ENCODE data around the gene CEBPE. TPM values are rescaled to one million over a fixed set of nuclear protein-coding genes. Genes with fewer than 3 reads are reported as not detected.

CEBPE gene
- polyA plus RNA-seq, 1 donor = 0.11 TPM

DNA sequence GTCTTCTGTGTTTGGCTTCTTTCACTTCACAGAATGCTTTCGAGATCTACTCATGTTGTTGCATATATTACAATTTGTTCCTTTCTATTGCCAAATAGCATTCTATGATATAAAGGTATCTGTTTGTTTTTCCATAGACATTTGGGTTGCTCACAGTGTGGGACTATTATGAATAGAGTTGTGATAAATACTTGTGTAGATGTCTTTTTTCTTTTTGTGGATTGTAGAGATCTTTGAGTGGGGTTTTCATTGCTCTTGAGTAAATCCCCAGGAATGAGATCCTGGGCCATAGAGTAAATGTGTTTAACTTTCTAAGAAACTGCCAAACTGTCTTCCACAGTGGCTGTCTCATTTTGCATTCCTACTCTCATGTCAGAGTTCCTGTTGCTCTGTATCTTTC is 24.9 kb upstream of the CEBPE start:
- no peak for DNase-seq (ENCODE audit: low read depth)

DNA sequence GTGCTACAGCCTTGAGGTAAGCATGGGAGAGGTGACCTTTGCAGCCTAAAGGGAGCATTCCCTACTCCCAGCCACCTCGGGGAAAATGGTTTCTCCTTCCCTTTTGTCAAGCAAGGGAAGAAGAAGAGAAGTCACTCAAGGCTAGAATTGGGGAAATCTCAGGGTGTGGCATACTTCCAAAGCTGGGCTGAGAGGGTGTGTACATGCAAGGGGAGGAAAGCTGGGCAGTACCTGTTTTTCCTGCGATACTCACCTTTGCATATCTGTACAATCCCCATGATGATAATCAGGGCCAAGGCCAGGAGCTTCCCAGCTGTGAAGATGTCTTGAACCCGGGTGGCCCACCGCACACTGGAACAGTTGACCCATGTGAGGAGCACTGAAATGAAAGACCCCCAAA is 23.8 kb upstream of the CEBPE start:
- no peak for DNase-seq (ENCODE audit: low read depth)

DNA sequence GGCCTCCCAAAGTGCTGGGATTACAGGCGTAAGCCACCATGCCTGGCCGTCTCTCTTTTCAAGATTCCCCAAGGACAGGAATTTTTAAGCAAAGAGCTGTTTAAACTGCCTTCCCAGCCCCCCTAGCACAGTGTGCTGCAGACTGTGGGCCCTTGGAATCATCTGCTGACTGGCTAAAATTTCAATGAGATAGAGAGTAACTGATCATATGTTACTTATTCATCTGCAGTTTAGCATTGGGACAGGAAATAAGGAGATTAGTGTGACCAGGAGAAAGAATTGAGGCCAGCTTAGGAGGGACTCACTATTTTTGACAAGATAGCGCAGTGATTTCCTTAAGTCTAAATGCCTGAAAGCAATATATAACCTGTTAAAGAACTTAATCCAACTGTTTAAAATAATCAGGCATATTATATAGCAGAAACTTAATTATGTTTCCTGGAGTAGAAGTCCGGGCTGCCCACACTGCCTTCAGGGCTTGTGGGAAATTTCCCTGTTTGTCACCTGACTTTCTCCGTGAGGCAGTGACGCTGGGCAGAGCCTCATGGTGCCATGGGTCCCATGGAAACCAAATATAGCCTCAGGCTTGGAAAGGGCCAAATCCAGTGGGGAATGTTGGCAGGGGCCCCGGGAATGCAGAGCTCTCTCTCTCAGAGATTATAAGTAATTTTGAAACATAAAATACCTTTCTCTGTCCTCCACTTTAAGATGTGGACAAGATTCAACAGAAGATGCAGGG is 22.8 kb upstream of the CEBPE start:
- DNase-seq (ENCODE audit: low read depth) = no peak

DNA sequence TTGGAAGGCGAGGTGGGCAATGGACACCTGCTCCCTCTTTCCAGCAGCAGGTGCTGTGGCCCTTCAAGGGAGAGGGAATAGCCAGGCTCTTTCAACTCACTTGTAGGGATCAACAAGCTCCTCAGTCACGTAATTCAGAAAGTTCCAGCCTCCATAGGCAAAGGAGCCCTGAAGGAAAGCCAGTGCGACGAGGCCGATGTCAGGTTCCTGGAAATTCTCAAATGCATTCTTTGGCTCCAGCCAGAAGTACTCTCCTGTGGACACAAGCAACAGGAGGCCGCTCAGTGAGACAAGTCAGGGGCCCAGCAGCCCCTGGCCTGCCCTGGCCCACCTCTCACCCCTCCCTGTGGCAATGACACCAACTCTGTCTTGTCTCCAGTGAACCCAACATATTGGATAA is 21.3 kb upstream of the CEBPE start:
- no peak for DNase-seq (ENCODE audit: low read depth)

DNA sequence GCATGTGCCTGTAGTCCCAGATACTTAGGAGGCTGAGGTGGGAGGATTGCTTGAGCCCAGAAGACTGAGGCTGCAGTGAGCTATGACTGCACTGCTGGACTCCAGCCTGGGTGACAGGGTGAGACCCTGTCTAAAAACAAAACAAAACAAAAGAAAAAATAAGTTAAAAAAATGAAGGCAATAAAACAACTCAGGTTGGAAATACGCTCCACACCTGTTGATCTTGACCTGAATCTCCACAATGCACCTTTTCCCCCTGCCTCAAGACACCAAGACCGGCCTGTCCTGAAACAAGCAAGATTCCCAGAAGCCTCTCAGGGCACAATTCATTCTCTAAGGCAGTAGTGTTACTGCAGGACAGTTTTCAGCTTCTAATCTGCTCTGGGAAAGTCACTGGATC is 20.8 kb upstream of the CEBPE start:
- no peak for DNase-seq (ENCODE audit: low read depth)

DNA sequence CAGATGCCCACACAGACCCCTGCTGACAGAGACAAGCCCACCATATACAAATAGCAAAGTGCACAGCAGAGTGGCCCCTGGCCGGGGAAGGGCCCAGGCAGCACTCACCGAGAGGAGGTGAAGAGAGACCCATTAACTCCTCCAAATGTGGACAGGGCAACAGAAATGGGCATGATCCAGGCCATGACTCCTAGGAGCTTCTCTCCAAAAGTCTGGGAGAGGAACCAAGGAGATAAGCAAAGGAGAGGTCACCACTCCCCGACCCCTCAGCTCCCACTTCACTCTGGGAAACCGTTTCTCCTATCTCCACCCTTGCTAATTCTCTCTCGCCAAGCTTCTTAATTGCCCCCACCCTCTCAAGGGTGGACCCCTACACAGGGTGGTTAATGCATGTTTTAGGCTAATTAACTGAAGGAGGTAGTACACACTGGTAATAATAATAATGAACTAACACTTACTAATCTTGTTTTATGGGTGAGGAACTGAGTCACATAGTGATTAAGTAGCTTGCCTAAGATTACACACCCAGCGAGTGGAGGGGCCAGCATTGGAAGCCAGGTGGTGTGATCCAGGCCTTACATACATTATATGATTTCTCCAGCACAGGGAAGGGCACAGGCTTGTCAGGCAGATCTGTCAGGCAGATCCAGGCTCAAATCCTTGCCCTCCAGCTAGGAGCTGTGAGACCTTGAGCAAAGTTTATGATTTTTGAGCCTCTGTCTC is 18.9 kb upstream of the CEBPE start:
- DNase-seq (ENCODE audit: low read depth) = no peak

DNA sequence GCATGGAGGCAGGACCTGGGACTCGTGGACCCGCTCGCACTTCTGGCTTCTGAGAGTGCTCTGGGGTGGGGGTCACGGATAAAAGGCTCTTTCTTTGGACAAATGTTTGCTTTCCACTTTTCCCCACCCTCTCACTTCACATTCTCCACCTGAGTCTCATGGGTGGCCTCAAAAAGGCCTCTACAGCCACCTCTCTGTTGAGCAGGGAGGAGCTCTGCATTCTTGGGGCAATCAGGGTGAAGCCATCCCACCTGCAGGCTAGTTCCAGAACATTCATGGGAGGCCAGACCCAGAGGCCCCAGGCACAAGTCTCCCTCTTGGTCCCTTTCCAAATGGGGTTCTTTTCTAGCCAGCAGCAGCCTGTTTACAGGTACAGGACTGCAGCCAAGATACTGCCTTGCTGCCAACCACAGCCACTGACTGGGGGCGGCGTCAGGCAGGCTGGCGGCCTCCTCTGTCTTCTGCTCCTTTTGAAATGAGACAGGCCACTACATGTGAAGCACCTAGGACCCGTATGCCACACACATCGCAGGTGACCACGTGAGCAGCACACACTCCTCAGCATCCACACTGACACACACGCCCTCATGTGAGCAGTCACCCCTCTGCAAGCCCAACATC is 18.2 kb upstream of the CEBPE start:
- no peak for DNase-seq (ENCODE audit: low read depth)

DNA sequence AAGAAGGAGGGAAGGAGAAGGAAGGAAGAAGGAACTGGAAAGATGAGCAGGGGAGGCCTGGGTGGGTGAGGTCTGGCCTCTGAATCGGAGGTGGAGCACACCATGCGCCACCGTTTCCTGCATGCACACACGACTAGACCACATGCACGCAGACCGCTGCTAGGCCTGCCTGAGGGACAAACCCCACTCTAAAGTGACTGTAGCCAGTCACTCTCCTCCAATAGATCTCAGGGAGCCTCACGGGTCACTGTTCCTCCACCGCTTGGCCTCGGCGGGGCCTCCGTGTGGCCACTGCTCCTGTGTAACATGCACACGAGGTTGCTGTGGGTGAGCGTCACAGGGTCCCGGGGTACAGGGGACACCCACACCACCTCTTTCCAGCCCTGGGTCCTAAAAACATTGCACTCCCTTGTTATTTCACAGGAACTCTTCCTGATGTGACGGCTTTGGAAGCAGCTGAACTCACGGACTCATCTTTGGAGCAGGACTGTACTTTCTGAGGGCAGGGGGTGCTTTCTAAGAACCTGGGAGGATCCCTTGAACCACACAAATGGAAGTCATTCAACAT is 17.6 kb upstream of the CEBPE start:
- no peak for DNase-seq (ENCODE audit: low read depth)

DNA sequence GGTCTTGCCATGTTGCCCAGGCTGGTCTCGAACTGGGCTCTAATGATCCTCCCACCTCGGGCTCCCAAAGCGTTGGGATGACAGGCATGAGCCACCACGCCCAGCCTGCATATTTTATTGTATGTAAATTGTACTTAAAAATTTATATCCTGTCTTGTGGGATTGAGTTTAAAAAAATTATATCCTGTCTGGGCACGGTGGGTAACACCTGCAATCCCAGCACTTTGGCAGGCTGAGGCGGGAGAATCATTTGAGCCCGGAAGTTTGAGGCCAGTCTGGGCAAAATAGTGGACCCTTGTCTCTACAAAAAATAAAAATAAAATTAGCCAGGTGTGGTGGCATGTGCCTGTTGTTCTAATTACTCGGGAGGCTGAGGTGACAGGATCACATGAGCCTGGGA is 13.9 kb upstream of the CEBPE start:
- DNase-seq (ENCODE audit: low read depth) = no peak

DNA sequence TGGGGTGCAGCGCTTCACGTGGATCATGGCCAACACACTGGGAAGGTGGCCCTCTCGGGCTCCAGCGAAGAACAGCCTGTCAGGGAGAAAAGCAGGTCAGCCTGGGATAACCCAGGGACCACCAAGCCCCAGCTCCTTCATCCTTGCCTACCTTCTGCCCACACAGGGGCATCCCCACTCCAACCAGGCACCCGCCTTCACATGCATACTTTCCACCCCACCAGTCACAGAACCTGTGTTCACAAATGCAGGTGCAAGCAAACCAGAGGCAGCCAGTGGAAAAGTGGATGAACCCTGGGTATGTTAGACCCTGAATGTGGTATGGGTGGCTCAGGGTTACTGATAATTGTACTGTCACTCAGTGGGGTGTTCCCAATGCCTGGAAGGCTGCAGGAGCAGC is 12.4 kb upstream of the CEBPE start:
- DNase-seq (ENCODE audit: low read depth) = no peak

DNA sequence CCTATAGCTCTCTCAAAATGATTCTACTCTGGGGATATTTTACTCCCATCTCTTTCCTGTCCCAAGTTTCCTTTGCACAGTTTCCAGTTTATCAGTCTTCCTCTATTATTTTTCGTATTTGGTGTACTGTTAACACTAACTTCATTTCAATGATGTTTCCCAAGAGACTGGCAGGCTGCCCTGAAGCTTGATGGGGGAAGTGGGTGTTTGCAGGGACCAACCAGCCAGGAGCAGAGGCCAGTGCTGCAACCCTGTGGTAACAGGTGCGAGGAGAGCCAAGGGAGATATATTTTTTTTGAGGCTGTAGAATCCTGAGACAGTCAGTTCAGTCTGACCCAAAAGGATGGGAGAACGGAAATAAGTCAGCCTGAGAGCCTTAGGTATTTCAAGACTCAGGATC is 11.8 kb upstream of the CEBPE start:
- no peak for DNase-seq (ENCODE audit: low read depth)

DNA sequence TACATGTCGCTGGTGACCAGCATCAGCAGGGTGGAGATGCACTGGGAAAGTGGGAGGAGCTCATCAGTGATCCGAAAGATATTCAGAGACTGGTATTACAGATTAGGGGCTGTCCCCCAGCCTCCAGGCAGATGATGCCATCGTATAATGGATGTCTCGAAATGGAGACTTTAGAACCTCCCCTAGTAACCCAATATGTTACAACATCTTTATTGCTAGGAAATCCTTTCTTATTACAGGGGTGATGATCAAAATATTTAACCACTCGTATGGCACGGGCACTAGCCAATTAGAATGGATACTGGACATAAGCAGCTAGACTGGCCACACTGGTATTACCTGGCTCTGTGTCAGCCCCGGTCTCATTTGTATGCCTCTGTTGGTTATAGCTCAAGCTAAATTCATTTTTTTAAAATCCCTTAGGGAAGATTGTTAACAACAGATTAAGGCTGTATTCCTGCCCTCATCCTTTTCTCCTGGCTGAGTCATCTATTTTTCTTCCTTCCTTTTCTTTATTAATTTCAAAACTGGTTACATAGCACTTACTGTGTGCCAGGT is 10.8 kb upstream of the CEBPE start:
- DNase-seq (ENCODE audit: low read depth) = no peak

DNA sequence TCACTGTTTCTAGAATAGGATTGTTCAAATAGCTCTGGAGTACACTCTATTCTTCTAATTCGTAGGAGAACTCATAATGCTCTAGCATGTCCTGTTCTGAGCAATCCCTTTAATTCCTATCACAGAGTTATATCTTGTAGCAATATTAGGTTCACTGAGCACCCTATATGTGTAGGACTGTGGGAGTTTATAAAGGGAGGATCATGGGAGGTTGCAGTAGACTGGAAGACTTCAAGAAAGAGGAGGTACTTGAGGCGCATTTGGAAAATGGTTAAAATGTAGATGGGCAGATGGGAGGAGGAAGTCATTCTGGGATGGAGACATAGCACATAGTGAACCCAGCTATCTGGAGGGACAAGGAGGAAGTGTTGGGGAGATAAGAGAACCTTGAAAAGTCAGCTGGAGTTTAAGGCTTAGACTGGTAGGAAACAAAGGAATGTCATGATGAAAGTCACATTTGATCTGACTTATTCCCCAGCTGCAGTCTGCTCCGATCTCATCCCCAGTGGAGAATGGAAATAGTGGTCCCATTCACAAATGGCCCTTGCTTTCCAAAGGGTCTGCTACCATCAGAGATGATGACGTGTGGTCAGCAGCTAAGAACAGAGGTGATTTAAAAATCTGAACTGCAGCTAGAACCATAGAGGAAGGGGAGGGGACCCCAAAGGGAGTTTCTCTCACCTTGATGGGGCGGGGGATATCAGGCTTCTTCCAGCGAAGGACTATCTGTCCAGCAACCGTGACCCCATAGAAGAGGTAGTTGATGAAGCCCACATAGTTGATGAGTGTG is 10.1 kb upstream of the CEBPE start:
- DNase-seq (ENCODE audit: low read depth) = no peak

DNA sequence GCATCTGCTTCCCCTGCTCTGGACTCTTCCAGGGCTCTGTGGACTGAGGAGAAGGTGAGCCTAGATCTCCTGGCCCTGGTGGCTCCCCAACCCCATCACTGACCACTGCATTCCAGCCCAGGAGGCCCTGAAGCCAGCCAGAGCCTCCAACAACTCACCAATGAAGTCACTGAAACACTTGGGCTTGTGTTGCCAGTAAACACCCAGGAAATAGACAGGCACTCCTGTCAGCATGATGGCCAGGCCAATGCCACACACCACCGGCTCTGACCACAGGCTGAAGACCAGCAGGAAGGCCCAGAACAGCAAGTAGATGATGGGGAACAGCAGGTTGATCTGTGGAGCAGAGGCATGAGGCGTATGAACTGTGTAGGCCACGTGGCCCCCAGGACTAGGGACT is 8.8 kb upstream of the CEBPE start:
- no peak for DNase-seq (ENCODE audit: low read depth)

DNA sequence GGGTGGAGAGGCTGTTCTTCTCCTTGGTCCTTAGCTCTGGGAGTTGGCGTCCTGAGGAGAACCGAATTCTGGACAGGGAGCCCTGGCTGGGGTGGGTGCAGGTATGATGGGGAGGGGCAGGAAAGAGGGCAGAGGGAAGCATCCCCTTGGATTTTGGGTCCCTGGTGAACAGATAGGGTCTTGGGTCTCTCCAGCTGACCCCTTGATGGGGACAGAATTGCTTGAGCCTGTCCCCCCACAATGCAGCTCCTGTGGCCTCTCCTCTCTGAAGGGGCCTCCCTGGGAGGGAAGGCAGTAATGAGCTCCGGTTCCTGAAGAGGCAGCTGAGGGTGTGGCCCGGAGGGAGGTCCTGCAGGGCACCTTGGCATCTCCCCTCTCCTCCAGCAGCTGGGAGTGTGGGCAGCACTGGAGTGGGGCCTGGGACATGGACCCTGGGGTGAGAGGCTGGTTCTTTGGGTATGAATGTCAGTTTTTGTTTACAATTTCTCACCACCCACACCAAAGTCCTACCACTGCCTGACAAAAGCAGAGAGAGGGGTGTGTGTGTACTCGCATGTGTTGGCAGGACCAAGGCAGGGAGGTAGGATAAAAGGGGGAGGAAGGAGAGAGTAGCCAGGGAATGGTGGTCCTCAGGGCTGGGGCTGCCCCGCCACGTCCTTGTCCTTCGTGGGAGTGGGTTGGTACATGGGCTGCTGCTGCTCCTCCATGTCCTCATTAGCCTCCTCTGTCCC is 7.7 kb upstream of the CEBPE start:
- no peak for DNase-seq (ENCODE audit: low read depth)

DNA sequence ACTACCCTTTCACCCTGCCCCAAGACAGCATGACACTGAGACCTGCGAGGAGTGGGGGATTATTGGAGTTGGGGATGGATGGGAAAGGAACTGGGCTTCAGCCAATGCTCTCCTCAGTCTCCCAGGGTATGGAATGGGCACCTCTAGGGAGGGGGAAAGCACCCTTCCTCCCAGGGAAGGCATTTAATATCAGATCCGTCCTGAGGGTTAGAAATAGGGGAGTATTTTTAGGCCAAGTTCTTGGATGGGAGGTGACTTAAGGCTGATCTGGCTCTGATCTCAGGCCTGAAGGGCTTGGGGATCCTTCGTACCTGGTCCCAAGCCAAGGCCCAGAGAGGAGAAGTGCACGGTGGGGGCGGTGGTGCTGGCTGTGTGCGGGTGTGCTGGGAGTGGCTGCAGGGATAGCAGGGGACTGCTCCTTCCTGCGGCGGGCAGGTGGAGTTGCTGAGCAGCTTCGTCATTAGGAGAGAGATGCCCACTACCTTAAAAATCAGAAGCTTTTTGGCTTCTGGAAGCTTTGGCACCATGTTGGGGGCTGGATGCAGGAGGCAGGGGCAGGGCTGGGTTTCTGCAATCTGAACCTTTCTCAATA is 7.0 kb upstream of the CEBPE start:
- DNase-seq (ENCODE audit: low read depth) = no peak

DNA sequence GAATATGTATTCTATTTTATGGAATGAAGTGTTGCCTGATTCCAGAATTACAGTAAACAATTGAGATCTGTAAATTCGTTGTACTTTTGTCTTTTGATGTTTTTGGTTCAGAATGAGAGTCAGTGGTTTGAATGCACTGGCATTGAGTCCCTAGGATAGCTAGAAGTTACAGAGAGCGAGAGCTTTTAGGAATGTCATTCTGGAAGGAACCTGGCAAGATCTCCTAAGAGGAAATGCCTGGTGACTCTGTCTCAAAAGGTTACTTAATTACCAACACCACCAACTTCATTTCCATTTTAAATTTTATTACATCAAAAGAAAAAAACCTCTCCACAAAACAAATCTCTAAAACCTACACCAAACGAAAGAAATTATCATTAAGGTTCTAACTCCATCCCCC is 6.0 kb upstream of the CEBPE start:
- no peak for DNase-seq (ENCODE audit: low read depth)

DNA sequence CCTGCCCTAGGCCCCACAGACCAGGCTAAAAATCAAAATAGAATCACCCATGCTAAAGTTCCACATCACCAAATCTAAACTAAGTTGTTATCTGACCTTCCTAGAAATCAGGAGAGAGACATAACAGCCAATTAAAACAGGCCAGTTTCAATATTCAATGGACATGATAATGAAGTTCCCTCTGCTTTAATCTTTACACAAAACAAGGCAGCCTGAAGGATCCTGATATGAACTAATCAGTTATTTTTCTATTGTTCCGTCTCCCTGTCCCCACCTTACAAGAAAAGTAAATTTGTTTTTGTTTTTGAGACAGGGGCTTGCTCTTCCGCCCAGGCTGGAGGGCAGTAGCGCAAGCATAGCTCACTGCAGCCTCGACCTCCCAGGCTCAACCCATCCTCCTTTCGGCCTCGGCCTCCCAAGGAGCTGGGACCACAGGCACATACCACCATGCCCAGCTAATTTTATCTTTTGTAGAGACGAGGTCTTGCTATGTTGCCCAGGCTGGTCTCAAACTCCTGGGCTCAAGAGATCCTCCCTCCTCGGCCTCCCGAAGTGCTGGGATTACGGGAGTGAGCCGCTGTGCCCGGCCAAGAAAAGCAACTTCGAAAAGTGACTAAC is 5.4 kb upstream of the CEBPE start:
- no peak for DNase-seq (ENCODE audit: low read depth)

DNA sequence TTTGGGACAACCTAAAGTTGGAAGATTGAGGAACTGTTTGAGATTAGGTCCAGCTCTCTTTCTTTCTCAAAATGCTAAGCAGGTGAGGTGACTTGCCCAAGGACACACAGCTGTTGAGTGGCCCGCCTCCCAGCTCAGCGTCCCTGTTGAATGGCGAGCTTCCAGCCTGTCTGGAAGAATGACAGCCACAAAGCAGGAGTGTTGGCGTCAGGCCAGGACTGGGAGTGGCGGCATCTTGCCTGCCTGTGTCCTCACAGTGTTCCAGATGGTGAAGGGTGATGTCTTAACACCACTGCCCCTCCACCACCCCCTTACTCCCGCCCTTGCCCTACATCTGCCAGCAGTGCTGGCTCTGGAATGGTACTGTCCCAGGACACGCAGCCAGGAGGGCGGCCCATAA is 4.4 kb upstream of the CEBPE start:
- DNase-seq (ENCODE audit: low read depth) = no peak

DNA sequence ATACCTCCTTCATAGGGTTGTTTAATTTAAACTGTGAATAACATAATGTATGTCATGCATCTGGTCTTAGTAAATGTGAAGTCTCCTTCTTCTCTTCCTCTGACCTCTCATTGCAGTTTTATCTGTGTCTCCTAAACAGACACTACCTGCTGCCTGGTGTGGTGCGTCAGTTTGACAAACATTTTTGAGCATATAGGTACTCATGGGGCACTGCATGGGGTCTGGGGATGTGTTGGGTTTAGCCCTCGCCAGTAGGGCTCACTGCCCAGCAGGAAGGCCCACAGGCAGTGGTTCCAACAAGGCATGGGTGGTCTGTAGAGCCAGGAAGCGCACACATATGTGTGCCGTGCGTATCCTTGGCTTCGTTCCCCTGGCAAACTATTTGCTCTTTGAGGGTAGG is 3.0 kb upstream of the CEBPE start:
- DNase-seq (ENCODE audit: low read depth) = no peak
